HEK293T (cell line): ENCODE measurements around the gene EXD2.
"Not testable (repeated sequence)": the region's sequence is repeated elsewhere in the genome, so short reads cannot be mapped to it uniquely, and the experiment has no call there.

ENCODE experiments used
- CTCF ChIA-PET: fragments of 350-600 bp; formaldehyde crosslinking; extraction: SDS; loops from one replicate; lab custom pipeline; 2021; ENCODE audit warnings: antibody characterized with exemption, inconsistent platforms; lab: Yijun Ruan, JAX
- POLR2A ChIA-PET: fragments of 350-600 bp; formaldehyde crosslinking; extraction: SDS; loops from one replicate; lab custom pipeline; 2020; ENCODE audit warnings: antibody characterized with exemption, inconsistent platforms; lab: Yijun Ruan, JAX
- DNase-seq: peaks from one replicate; pipeline ENCODE4 v3.0.0; 2012; ENCODE audit warnings: mixed read lengths; ENCODE audit errors: extremely low spot score
- ARNT ChIP-seq: fragments of 450-650 bp; IDR thresholded peaks from 2 replicates; pipeline ENCODE4 v1.6.1; 2017; ENCODE audit warnings: mild to moderate bottlenecking
- BHLHE40 ChIP-seq: fragments of 450-650 bp; IDR thresholded peaks from 2 replicates; pipeline ENCODE4 v1.6.1; 2016; ENCODE audit warnings: mild to moderate bottlenecking, moderate library complexity, borderline replicate concordance
- CTBP1 ChIP-seq: fragments of 450-650 bp; IDR thresholded peaks from 2 replicates; pipeline ENCODE4 v1.6.1; 2016; ENCODE audit warnings: borderline replicate concordance
- ELF4 ChIP-seq: fragments of 450-650 bp; IDR thresholded peaks from 2 replicates; pipeline ENCODE4 v1.6.1; 2017; ENCODE audit warnings: antibody characterized with exemption
- FOXA1 ChIP-seq: fragments of 450-650 bp; IDR thresholded peaks from 2 replicates; pipeline ENCODE4 v1.6.1; 2016; ENCODE audit warnings: mild to moderate bottlenecking
- FOXK2 ChIP-seq: fragments of 450-650 bp; IDR thresholded peaks from 2 replicates; pipeline ENCODE4 v1.6.1; 2016; ENCODE audit warnings: mild to moderate bottlenecking
- FOXM1 ChIP-seq: fragments of 450-650 bp; IDR thresholded peaks from 2 replicates; pipeline ENCODE4 v1.6.1; 2017; ENCODE audit warnings: mild to moderate bottlenecking, borderline replicate concordance
- HDGF ChIP-seq: fragments of 450-650 bp; IDR thresholded peaks from 2 replicates; pipeline ENCODE4 v1.6.1; 2017; ENCODE audit warnings: antibody characterized with exemption, borderline replicate concordance
- L3MBTL2 ChIP-seq: fragments of 450-650 bp; conservative IDR thresholded peaks from 2 replicates; pipeline ENCODE4 v1.6.1; 2016; ENCODE audit warnings: mild to moderate bottlenecking
- LEF1 ChIP-seq: fragments of 450-650 bp; IDR thresholded peaks from 2 replicates; pipeline ENCODE4 v1.6.1; 2017; ENCODE audit warnings: mild to moderate bottlenecking, borderline replicate concordance
- NFRKB ChIP-seq: fragments of 450-650 bp; IDR thresholded peaks from 2 replicates; pipeline ENCODE4 v1.6.1; 2016; ENCODE audit warnings: mild to moderate bottlenecking, moderate library complexity
- PKNOX1 ChIP-seq: fragments of 450-650 bp; IDR thresholded peaks from 2 replicates; pipeline ENCODE4 v1.6.1; 2016
- SP1 ChIP-seq: fragments of 450-650 bp; IDR thresholded peaks from 2 replicates; pipeline ENCODE4 v1.6.1; 2017
- SUZ12 ChIP-seq: fragments of 450-650 bp; IDR thresholded peaks from 2 replicates; pipeline ENCODE4 v1.6.1; 2016; ENCODE audit warnings: mild to moderate bottlenecking
- TARDBP ChIP-seq: fragments of 450-650 bp; IDR thresholded peaks from 2 replicates; pipeline ENCODE4 v1.6.1; 2016
- ZNF384 ChIP-seq: fragments of 450-650 bp; IDR thresholded peaks from 2 replicates; pipeline ENCODE4 v1.6.1; 2016

Gene EXD2

GRCh38 chr14:69287098-69288010 lies 96.1 kb downstream of the EXD2 start:
- TF ChIP-seq ARNT (no peak), BHLHE40 (no peak), ZNF384 (no peak), PKNOX1 (no peak), CTBP1 (no peak), SUZ12 (no peak), TARDBP (no peak), ELF4 (no peak), FOXK2 (no peak), FOXM1 (no peak), FOXA1 (no peak), LEF1 (no peak), SP1 (no peak), NFRKB (no peak), L3MBTL2 (no peak), HDGF (no peak)
- ChIA-PET CTCF (interaction anchor here (0.9 to 1.8 kb wide), 6 partner anchors 10 to 424 kb away, joined by 4 to 13 read pairs (median 6); partner anchors contain the start of gene GALNT16), POLR2A (no interaction called here)
- no peak for DNase-seq

GRCh38 chr14:69288011-69288771 lies 96.9 kb downstream of the EXD2 start:
- DNase-seq, result no peak
- CTCF ChIA-PET, result interaction anchor here (0.9 to 1.8 kb wide), 6 partner anchors 10 to 425 kb away, joined by 4 to 13 read pairs (median 6); partner anchors contain the start of gene GALNT16
- POLR2A ChIA-PET, result no interaction called here
- TF ChIP-seq SP1 (no peak), HDGF (no peak), ZNF384 (no peak), PKNOX1 (no peak), LEF1 (no peak), FOXM1 (no peak), TARDBP (no peak), SUZ12 (no peak), ELF4 (no peak), L3MBTL2 (no peak)

- POLR2A ChIA-PET, result no interaction called here
These were observed 97.8 kb downstream of the EXD2 start for GRCh38 chr14:69288956-69289705.

GRCh38 chr14:69289811-69290520 lies 98.7 kb downstream of the EXD2 start:
- ChIA-PET POLR2A (no interaction called here), CTCF (interaction anchor here (1.1 to 1.2 kb wide), 2 partner anchors 14 to 20 kb away, joined by 3 read pairs; no protein-coding TSS in a partner anchor)
- TF ChIP-seq TARDBP (no peak), FOXA1 (no peak), ELF4 (no peak), L3MBTL2 (no peak), HDGF (no peak), FOXM1 (no peak), CTBP1 (no peak), SUZ12 (no peak), PKNOX1 (no peak), FOXK2 (no peak), LEF1 (no peak), SP1 (no peak)
- DNase-seq, result no peak

More at GRCh38 chr14:69288956-69289705, 97.8 kb downstream of the EXD2 start:
- no peak for DNase-seq
- TF ChIP-seq L3MBTL2 (no peak), HDGF (no peak), BHLHE40 (no peak), NFRKB (no peak), FOXK2 (no peak), FOXM1 (no peak), ZNF384 (no peak), CTBP1 (no peak), PKNOX1 (no peak), LEF1 (no peak), TARDBP (no peak), SP1 (no peak), ARNT (no peak)
- CTCF ChIA-PET, result no interaction called here

GRCh38 chr14:69290881-69291280 lies 99.6 kb downstream of the EXD2 start:
- DNase-seq, POLR2A ChIA-PET: not testable (repeated sequence)
- CTCF ChIA-PET, result interaction anchor here (1.1 to 1.2 kb wide), 2 partner anchors 13 to 19 kb away, joined by 3 read pairs; no protein-coding TSS in a partner anchor
